PFSK-1 (cell line): ENCODE results near the gene PFDN1.
A peak's percentile ranks its signal among the peaks of the same experiment; 100 is the strongest.

Experiments
- FOXP2 ChIP-seq: optimal IDR thresholded peaks from 2 replicates; pipeline ENCODE3; 2011; ENCODE audit warnings: borderline replicate concordance, control low read depth, inconsistent platforms; ENCODE audit not compliant: insufficient read depth; ENCODE audit errors: extremely low read length, extremely low read depth
- POLR2AphosphoS5 ChIP-seq: IDR thresholded peaks from 2 replicates; pipeline ENCODE4 v1.6.1; 2012; ENCODE audit warnings: low read depth, mild to moderate bottlenecking, control low read depth, low read length, moderate library complexity
- SIN3A ChIP-seq: IDR thresholded peaks from 2 replicates; pipeline ENCODE4 v1.6.1; 2012; ENCODE audit warnings: mild to moderate bottlenecking, low read length, moderate library complexity, borderline replicate concordance; ENCODE audit not compliant: insufficient read depth
- TAF1 ChIP-seq: IDR thresholded peaks from 2 replicates; pipeline ENCODE4 v1.6.1; 2012; ENCODE audit warnings: low read length, control low read depth, borderline replicate concordance; ENCODE audit not compliant: insufficient read depth
- TF ChIP-seq, protein P1 (sequence below), 2 experiments: IDR thresholded peaks; 2 replicates each; pipeline versions ENCODE4 v1.6.1 to v1.8.0; 2011 to 2012; ENCODE audit warnings: low read depth in 2 of 2, low read length in 2 of 2, control low read depth in 1 of 2, inconsistent platforms in 1 of 2, mild to moderate bottlenecking in 1 of 2, moderate library complexity in 1 of 2; ENCODE audit not compliant: insufficient read depth in 1 of 2

The PFDN1 gene

DNA sequence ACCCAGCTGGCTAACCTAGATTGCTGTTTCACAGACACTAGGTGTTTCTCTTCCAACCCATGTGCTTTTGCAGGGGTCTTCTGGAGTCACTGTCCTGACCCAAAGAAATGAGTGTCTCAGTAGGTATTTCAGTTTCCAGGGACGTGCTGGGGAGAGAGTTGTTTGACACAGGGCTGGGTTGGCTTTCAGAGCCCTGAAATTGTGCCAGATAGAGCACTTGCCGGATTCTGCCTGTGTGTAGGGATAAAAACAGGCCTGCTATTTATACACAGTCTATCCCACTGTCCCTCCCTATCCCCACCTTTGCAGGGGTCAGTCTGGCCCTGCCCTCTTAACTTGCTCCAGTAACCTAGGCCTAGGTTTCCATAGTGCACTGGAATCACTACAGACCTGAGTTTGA is 44.5 kb upstream of the PFDN1 start:
- TF ChIP-seq TAF1: no peak
- TF ChIP-seq SIN3A: no peak
- TF ChIP-seq, protein P1, sequence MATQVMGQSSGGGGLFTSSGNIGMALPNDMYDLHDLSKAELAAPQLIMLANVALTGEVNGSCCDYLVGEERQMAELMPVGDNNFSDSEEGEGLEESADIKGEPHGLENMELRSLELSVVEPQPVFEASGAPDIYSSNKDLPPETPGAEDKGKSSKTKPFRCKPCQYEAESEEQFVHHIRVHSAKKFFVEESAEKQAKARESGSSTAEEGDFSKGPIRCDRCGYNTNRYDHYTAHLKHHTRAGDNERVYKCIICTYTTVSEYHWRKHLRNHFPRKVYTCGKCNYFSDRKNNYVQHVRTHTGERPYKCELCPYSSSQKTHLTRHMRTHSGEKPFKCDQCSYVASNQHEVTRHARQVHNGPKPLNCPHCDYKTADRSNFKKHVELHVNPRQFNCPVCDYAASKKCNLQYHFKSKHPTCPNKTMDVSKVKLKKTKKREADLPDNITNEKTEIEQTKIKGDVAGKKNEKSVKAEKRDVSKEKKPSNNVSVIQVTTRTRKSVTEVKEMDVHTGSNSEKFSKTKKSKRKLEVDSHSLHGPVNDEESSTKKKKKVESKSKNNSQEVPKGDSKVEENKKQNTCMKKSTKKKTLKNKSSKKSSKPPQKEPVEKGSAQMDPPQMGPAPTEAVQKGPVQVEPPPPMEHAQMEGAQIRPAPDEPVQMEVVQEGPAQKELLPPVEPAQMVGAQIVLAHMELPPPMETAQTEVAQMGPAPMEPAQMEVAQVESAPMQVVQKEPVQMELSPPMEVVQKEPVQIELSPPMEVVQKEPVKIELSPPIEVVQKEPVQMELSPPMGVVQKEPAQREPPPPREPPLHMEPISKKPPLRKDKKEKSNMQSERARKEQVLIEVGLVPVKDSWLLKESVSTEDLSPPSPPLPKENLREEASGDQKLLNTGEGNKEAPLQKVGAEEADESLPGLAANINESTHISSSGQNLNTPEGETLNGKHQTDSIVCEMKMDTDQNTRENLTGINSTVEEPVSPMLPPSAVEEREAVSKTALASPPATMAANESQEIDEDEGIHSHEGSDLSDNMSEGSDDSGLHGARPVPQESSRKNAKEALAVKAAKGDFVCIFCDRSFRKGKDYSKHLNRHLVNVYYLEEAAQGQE (IDR thresholded peaks at IDR 0.05; ENCODE audit: insufficient read depth in 1 of 2, low read depth in 2 of 2, low read length in 2 of 2): no peak
- TF ChIP-seq FOXP2: no peak
- no peak for TF ChIP-seq POLR2AphosphoS5

- TF ChIP-seq, protein P1 (IDR thresholded peaks at IDR 0.05; ENCODE audit: insufficient read depth in 1 of 2, low read depth in 2 of 2, low read length in 2 of 2): no peak; a peak in 1 of 4 replicates
- peak; percentile 95 for TF ChIP-seq POLR2AphosphoS5
- TF ChIP-seq SIN3A: peak; percentile 40; the same call in 1 of the 2 replicates
- peak; percentile 77 for TF ChIP-seq FOXP2
- TF ChIP-seq TAF1: peak; percentile 64; the same call in 1 of the 2 replicates
These were observed 43.7 kb upstream of the PFDN1 start, which contains the start of gene HBEGF for GRCh38 chr5:140346348-140347221. HBEGF (minus strand) TSS chr5:140346603; CDS start chr5:140346328, 275 bp downstream.

- TF ChIP-seq TAF1 (no peak), FOXP2 (no peak), POLR2AphosphoS5 (no peak), SIN3A (no peak)
- TF ChIP-seq, protein P1 (IDR thresholded peaks at IDR 0.05; ENCODE audit: insufficient read depth in 1 of 2, low read depth in 2 of 2, low read length in 2 of 2): no peak
These were observed 43.0 kb upstream of the PFDN1 start for GRCh38 chr5:140345919-140346347.

DNA sequence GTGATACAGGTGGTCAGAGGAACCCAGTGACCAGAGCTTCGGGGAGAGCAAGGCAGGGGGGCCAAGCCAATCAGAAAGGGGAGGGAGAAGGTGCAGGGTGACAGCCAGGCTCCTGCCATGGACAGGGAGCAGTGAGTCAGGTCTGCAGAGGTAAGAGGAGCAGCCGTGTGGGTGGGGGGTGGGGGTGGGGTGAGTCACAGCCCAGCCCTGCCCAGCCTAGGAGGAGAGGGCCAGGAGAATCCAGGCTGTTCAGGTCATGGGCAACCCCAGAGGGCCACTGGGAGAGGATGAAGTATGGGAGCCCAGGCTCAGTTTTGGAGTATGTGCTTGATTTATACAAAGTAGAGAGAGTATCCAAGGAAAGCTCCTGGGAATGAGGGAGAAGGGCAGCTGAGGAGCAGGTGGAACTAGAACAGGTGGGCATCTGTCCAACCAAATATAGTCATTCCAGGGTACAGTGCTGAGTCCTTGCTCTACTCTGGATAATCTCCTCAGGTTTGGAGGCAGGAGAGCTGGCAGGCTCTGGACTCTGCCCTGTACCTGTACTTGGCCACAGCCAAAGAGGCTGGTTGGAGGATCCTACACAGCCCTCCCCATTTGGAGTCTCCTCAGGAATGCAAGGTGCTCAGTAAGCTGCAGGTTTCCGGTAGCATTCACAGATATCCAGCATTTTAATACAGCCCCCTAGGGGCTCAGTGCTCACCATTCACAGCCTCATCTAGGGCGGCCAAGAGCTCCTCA is 42.0 kb upstream of the PFDN1 start:
- TF ChIP-seq TAF1 (no peak), FOXP2 (no peak), POLR2AphosphoS5 (no peak), SIN3A (no peak)
- TF ChIP-seq, protein P1 (IDR thresholded peaks at IDR 0.05; ENCODE audit: insufficient read depth in 1 of 2, low read depth in 2 of 2, low read length in 2 of 2): no peak

DNA sequence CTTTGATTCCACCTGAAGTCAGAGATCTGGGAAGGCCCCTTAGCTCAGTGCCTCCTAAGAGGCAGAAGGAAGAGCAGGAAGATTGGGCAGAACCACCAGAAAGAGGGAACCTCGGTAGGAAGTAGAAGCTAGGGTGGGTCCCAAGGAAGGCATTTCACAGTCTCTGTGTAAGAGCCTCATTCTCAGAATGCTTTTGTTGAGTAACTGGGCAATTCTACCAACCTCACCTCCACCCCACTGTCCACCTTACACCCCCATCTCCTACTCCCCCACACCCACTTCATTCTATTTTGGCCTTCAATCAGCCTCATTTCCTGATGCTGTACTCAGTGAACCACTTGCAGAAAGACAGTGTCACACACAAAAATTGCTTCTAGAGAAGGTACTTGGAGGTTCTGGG is 40.0 kb upstream of the PFDN1 start:
- TF ChIP-seq SIN3A (no peak), TAF1 (no peak), FOXP2 (no peak), POLR2AphosphoS5 (no peak)
- TF ChIP-seq, protein P1 (IDR thresholded peaks at IDR 0.05; ENCODE audit: insufficient read depth in 1 of 2, low read depth in 2 of 2, low read length in 2 of 2): no peak
